M059J (cell line): ENCODE data around the gene MLX. TPM values are rescaled to one million over a fixed set of nuclear protein-coding genes. Genes with fewer than 3 reads are reported as not detected.
"Not testable (repeated sequence)": the region's sequence is repeated elsewhere in the genome, so short reads cannot be mapped to it uniquely, and the experiment has no call there.

ENCODE experiments used
- DNase-seq: peaks from one replicate; pipeline ENCODE4 v3.0.0-alpha.2; 2012; ENCODE audit warnings: low read depth
- total RNA-seq: library from RNA; depleted of rRNA; stranded (reverse); fragments of >200 nt; shearing (Covaris generic); gene quantifications from 2 replicates; pipeline ENCODE4 v1.2.3, GENCODE V29; 2014

MLX gene
- total RNA-seq, 1 experiment from 2014 or later: 39.1 TPM

DNA sequence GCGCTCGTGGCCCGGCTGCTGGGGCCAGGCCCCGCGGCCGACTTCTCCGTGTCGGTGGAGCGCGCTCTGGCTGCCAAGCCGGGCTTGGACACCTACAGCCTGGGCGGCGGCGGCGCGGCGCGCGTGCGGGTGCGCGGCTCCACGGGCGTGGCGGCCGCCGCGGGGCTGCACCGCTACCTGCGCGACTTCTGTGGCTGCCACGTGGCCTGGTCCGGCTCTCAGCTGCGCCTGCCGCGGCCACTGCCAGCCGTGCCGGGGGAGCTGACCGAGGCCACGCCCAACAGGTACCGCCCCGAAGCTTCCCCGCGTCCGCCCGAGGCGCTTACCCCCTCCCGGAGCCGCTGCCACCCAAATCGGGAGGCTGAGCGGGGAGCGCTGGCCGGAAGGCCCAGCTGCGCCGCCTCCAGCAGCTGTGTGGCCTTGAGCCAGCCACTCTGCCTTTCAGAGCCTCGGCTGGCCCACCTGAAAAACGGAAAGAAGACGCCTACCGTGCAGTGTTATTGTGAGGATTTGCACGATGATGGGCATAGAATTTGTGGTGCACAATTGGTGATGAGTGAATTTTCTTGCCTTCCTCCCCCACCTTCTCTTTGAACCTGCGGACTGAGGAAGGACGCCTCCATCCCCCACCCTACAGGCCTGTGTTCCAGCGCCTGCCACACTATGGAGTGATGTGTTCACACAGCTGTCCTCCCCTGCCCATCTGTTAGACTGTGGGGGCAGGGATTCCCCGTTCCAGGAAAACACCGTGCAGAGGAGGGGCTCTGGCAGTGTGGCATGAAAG, 30.3 kb upstream of the MLX start:
- DNase-seq: peak; percentile 76

DNA sequence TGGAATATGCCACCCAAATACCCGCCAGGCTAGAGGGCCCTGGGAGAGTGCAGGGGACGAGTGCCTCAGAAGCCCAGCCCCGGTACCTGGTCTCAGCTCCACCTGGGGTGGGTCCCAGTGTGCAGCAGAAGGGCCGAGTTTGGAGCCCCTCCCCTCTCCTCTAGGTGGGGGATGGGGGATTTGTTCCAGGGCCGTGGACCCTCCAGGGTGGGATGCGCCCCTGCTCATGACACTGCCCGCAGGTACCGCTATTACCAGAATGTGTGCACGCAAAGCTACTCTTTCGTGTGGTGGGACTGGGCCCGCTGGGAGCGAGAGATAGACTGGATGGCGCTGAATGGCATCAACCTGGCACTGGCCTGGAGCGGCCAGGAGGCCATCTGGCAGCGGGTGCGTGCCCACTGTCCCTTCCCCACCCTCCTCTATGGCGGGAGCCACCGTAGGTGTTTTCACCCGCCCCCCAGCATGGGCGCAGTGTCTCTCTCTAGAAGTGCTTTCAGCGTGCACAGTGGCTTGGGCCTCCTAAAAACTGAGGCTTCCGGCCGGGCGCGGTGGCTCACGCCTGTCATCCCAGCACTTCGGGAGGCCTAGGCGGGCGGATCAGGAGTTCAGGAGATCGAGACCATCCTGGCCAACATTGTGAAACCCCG, 29.6 kb upstream of the MLX start:
- DNase-seq: no peak

DNA sequence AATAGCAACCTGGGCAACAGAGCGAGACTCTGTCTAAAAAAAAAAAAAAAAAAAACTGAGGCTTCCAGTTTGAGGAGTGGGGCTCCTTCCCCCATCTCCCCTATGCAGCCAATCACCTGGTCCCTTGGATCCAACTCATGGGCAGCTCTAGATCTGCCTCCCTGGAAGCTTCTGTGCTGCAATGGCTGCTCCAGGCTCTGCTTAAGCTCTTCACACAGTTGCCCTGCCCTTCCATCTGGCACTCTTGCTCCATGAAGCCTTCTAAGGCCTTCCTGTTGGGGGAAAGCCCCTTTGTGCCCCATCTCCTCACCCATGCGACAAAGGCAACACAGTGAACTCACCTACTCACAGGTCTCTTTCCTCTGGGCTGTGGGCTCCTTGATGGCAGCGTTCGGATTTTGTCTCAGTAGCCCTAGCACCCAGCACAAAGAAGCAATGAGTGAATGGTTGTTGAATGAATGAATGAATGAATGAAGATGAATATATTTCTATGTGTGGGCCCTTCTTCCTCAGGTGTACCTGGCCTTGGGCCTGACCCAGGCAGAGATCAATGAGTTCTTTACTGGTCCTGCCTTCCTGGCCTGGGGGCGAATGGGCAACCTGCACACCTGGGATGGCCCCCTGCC, 29.0 kb upstream of the MLX start:
- DNase-seq: no peak

DNA sequence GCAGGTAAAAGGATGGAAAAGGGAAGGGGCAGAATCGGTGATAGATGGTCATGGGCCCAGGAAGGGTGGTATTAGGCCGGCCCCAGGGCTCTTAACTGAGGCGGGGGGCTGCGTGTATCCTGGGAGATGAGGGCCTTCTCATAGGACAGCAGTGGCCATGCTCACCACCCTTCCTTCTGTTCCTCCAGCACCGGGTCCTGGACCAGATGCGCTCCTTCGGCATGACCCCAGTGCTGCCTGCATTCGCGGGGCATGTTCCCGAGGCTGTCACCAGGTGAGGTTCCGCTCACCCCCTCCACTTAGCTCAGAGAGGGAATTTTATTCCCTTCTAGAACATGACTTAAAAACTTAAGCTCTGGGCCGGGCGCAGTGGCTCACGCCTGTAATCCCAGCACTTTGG, 28.4 kb upstream of the MLX start:
- DNase-seq: no peak

DNA sequence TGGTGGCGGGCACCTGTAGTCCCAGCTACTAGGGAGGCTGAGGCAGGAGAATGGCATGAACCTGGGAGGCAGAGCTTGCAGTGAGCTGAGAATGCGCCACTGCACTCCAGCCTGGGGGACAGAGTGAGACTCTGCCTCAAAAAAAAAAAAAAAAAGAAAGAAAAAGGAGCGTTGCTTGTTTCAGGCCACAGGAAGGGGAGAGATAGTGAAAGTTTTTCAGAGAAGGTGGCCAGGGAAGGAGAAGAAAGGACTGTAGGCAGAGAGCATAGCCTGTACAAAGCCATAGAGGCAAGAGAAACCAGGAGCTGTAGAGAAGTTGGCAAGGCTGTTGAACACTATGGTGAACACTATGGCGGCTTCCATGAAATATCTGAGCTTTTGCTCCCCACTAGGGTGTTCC, 26.3 kb upstream of the MLX start:
- DNase-seq: not testable (repeated sequence)

DNA sequence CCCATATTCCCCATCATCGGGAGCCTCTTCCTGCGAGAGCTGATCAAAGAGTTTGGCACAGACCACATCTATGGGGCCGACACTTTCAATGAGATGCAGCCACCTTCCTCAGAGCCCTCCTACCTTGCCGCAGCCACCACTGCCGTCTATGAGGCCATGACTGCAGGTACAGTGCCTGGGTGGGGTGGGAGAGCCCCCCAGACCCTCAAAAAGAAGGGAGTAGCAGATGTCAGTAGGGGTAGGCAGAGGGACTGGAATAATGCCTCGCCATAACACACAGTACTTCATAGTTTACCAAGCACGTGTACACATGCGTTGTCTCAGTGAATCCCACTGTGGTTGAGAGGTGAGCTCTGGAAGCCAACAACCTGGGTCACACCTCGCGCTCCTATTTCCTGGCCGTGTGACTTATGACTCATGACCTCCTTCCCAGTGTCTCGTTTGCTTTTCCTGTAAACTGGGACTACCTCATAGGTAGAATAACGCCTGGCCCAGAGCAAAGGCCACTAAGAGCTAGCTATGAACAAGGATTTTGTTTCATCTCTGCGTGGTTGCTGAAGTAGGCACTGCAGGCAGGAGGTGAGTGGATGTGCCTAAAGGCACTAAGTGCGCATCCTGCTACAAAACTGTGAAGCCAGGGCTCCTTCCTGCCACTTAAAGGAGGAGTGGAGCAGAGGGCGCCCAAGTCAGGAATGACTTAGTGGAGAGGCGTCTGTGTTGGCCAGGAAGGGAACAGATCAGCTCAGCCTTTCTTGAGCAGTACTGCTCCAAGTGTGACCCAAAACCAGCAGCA, 25.7 kb upstream of the MLX start:
- peak; percentile 64 for DNase-seq

DNA sequence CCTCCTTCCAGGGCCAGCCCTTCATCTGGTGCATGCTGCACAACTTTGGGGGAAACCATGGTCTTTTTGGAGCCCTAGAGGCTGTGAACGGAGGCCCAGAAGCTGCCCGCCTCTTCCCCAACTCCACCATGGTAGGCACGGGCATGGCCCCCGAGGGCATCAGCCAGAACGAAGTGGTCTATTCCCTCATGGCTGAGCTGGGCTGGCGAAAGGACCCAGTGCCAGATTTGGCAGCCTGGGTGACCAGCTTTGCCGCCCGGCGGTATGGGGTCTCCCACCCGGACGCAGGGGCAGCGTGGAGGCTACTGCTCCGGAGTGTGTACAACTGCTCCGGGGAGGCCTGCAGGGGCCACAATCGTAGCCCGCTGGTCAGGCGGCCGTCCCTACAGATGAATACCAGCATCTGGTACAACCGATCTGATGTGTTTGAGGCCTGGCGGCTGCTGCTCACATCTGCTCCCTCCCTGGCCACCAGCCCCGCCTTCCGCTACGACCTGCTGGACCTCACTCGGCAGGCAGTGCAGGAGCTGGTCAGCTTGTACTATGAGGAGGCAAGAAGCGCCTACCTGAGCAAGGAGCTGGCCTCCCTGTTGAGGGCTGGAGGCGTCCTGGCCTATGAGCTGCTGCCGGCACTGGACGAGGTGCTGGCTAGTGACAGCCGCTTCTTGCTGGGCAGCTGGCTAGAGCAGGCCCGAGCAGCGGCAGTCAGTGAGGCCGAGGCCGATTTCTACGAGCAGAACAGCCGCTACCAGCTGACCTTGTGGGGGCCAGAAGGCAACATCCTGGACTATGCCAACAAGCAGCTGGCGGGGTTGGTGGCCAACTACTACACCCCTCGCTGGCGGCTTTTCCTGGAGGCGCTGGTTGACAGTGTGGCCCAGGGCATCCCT, 23.5 kb upstream of the MLX start:
- DNase-seq: no peak

DNA sequence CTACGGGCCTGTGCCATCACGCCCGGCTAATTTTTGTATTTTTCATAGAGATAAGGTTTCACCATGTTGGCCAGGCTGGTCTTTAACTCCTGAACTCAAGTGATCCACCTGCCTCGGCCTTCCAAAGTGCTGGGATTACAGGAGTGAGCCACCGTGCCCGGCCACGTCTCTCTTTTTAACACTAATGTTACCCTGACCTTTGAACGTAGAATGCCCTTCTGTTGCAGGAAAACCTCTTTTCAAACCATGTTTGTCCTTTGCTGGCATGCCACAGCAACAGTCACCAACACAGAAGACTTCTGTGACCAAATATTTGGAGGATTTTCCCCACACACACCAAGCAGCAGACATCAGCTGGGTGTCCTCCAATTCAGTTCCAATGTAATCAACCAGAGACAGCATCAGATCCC, 22.0 kb upstream of the MLX start:
- no peak for DNase-seq

DNA sequence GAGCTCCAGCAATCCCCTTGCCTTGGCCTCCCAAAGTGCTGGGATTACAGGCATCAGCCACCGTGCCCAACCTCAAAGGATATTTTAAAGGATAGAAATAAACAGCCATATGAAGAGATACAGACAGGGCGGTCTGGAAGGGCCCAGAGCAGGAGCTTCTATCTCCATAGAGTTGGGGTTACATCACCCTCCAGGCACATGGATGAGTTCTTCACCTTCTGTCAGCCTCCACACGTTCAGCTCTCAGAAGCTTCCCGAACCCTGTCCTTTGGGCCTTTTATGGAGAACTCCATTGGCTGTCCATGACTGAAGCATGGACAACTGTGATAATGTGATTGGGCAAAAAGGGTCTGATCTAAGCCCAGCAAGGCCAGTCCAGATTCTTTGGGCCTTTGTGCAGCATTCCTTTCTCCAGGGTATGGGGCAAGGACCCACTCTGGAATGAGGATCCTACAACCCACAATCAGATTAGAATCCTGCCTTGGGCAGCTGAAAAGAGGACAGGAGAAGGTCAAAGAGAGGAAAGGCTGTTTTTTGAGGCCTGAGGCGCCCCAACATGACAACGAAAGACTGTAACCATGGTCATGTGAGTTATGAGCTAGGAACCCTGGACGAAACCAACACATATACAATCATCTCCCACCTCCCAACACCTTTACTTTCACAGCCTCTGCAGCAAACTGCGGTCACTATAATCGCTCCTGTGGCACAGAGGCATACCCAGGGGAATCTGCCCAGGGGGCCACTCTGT, 21.0 kb upstream of the MLX start:
- DNase-seq: not testable (repeated sequence)

DNA sequence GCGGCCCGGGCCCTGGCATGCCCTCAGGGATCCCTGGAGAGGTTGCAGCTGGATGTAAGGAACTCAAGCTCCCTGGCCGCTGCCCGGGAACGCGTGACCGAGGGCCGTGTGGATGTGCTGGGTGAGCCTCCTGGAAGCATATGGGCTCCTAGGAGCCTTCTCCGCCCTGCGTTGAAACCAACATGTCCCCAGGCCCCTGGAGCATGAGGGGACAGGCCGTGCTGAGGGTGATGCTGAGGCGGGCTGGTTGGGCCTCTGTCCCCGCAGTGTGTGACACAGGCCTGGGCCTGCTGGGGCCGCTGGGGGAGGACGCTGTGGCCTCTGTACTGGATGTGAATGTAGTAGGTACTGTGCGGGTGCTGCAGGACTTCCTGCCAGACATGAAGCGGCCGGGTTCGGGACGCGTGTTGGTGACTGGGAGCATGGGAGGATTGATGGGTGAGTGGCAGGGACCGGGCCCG, 19.9 kb upstream of the MLX start:
- no peak for DNase-seq

DNA sequence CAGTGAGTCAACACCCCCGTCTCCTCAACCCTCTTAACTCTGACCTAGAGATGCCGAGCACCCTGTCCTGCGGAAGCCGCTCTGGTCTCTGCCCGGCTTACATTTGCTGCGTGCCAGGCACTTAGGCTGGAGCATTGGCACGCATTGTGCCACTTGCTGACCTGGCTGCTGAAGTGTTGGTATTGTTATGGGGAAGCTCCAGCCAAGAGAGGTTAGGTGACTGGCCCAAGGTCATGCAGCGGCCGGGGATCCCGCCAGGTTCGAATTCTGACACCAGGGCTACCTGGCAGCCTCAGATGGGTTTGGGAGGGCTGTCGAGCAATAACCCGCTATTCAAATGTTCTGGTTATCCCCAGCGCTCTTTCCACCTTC, 19.2 kb upstream of the MLX start:
- no peak for DNase-seq

DNA sequence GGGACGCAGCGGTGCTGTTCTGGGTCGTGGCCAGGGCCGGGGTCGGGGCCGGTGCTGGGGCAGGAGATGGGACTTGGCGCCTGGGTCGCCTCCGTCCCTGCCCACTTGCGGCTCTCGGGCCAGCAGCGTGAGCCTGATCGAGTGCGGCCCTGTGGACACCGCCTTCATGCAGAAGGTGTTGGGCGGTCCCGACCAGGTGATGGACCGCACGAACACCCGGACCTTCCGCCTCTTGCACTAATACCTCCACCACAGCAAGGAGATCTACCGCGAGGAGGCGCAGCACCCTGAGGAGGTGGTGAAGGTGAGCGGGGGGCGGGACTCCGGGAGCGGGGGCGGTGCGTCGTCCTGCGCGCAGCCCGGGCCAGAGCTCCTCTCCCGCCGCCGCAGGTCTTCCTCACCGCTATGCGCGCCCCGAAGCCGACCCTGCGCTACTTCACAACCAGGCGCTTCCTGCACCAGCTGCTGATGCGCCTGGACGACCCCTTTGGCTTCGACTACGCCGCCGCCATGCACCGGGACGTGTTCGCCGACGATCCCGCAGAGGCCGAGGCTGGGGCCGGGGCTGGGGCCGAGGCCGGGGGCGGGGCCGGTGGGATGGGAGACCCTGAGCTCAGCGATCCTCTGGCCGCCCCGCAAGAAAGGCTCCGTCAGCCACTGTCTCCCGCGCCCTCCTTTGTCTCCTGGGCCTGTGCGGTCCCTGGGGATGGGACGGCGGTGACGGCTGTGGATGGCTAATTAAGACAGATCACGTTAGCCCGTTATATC, 18.6 kb upstream of the MLX start:
- DNase-seq: no peak

DNA sequence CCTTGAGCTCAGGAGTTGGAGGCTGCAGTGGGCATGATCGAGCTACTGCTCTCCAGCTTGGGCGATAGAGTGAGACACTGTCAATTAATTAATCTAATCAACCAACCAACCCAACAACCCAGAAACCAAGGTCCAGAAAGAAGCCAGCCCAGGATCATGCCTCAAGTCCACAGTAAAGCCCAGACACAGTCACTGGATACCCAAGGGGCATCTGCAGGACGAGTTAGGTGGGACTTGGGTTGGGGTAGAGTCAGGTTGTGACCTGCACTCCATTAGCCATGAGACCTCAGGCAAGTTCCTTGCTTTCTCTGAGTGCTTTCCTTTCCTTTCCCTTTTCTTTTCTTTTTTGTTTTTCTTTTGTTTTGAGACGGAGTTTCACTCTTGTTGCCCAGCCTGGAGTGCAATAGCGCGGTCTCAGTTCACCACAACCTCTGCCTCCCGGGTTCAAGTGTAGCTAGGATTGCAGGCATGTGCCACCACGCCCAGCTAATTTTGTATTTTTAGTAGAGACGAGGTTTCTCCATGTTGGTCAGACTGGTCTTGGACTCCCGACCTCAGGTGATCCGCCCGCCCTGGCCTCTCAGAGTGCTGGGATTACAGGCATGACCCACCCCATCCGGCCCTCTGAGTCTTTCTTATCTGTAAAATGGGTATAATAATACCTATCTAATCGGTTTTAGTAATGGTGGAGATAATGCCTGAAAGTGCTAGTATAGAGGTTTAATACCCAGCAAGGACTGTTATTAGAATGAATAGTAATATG, 17.7 kb upstream of the MLX start:
- no peak for DNase-seq

DNA sequence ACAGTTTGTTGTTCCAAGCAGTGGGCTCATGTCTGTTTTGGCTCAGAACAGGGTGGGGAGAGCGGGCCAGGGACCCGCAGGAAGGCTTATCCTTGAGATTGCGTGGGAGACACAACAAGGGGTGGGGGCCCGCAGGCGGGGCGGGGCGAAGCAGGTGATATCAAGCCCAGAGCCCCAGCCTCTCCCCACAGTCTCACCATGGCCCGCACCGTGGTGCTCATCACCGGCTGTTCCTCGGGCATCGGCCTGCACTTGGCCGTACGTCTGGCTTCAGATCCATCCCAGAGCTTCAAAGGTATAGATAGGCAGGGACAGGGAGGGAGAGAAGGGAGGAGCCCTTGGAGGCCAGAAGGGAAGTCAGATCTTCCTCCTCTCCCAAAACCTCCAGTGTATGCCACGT, 14.2 kb upstream of the MLX start, which contains the start of gene HSD17B1:
HSD17B1 (plus strand) TSS at position 188 of the 400 bp plus-strand sequence; CDS start at position 199, 11 bp downstream.
- DNase-seq: not testable (repeated sequence)

DNA sequence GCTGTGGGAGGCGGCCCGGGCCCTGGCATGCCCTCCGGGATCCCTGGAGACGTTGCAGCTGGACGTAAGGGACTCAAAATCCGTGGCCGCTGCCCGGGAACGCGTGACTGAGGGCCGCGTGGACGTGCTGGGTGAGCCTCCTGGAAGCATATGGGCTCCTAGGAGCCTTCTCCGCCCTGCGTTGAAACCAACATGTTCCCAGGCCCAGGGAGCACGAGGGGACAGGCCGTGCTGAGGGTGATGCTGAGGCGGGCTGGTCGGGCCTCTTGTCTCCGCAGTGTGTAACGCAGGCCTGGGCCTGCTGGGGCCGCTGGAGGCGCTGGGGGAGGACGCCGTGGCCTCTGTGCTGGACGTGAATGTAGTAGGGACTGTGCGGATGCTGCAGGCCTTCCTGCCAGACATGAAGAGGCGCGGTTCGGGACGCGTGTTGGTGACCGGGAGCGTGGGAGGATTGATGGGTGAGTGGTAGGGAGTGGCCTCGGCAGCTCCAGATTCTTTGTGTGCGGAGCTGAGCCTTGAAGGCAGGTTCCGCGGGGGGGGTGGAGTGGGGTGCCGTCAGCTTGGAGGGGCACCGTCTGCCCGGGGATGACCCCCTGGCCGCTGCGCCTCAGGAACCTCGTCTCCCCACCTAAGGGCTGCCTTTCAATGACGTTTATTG, 13.6 kb upstream of the MLX start:
- no peak for DNase-seq

DNA sequence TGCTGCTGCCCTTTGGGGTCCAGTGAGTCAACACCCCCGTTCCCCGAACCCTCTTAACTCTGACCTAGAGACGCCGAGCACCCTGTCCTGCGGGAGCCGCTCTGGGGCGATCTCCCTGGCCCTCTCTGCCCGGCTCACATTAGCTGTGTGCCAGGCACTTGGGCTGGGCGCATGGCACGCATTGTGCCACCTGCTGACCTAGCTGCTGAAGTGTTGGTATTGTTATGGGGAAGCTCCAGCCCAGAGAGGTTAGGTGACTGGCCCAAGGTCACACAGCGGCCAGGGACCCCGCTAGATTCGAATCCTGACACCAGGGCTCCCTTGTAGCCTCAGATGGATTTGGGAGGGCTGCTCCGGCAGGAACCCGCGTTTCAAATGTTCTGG, 13.0 kb upstream of the MLX start:
- DNase-seq: no peak

DNA sequence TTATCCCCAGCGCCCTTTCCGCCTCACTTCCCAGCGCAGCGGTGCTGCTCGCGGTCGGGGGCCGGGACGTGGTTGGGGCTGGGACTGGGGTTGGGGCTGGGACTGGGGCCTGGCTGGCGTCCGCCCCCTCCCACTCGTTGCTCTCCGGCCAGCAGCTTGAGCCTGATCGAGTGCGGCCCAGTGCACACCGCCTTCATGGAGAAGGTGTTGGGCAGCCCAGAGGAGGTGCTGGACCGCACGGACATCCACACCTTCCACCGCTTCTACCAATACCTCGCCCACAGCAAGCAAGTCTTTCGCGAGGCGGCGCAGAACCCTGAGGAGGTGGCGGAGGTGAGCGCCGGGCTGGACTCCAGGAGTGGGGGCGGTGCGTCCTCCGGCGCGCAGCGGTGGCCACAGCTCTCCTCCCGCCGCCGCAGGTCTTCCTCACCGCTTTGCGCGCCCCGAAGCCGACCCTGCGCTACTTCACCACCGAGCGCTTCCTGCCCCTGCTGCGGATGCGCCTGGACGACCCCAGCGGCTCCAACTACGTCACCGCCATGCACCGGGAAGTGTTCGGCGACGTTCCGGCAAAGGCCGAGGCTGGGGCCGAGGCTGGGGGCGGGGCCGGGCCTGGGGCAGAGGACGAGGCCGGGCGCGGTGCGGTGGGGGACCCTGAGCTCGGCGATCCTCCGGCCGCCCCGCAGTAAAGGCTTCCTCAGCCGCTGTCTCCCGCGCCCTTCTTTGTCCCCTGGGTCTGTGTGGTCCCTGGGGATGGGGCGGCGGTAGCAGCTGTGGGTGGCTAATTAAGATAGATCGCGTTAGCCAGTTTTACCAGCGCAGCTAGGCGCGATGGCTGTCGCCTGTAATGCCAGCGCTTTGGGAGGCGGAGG, 12.4 kb upstream of the MLX start:
- peak; percentile 74 for DNase-seq
